CD8-positive, alpha-beta memory T cell (primary cell): ENCODE data around the gene DHX15. TPM values are rescaled to one million over a fixed set of nuclear protein-coding genes. Genes with fewer than 3 reads are reported as not detected.
"Not testable (repeated sequence)": the region's sequence is repeated elsewhere in the genome, so short reads cannot be mapped to it uniquely, and the experiment has no call there.

ENCODE experiments used
- CTCF ChIA-PET: fragments of 350-600 bp; sonication (Branson Sonifier 250); formaldehyde crosslinking; loops from one replicate; lab custom pipeline; 2021; ENCODE audit warnings: antibody characterized with exemption; lab: Charles Lee
- POLR2A ChIA-PET: fragments of 350-600 bp; sonication (Branson Sonifier 250); formaldehyde crosslinking; loops from one replicate; lab custom pipeline; 2021; ENCODE audit warnings: antibody characterized with exemption; lab: Charles Lee
- DNase-seq, 5 donors: peaks; one replicate each; pipeline versions ENCODE4 v3.0.0 to v3.0.0-alpha.2; 2020 to 2022; ENCODE audit warnings: mixed read lengths in 1 of 5
- H3K27ac ChIP-seq: one replicate; pipeline ENCODE4 v1.7.0; 2013; ENCODE audit warnings: low read depth, mild to moderate bottlenecking, low read length, moderate library complexity
- H3K27me3 ChIP-seq: 2 replicates; pipeline ENCODE4 v1.7.0; 2013; ENCODE audit warnings: low read length, mild to moderate bottlenecking; ENCODE audit not compliant: insufficient read depth, poor library complexity, severe bottlenecking
- H3K36me3 ChIP-seq: 2 replicates; pipeline ENCODE4 v1.7.0; 2013; ENCODE audit warnings: mild to moderate bottlenecking, low read length, moderate library complexity; ENCODE audit not compliant: insufficient read depth
- H3K4me1 ChIP-seq: 2 replicates; pipeline ENCODE4 v1.7.0; 2013; ENCODE audit warnings: mild to moderate bottlenecking, low read length, moderate library complexity; ENCODE audit not compliant: insufficient read depth
- H3K4me3 ChIP-seq: 2 replicates; pipeline ENCODE4 v1.7.0; 2013; ENCODE audit warnings: mild to moderate bottlenecking, low read length
- H3K9me3 ChIP-seq: 2 replicates; pipeline ENCODE4 v1.7.0; 2013; ENCODE audit warnings: mild to moderate bottlenecking, low read length
- H3K27ac Mint-ChIP-seq, 8 donors: one replicate each; pipeline ENCODE4 v1.8.0; 2020 to 2021; ENCODE audit warnings: mixed read lengths in 8 of 8, mild to moderate bottlenecking in 6 of 8, inconsistent platforms in 3 of 8, moderate library complexity in 3 of 8
- H3K27me3 Mint-ChIP-seq, 2 donors: one replicate each; pipeline ENCODE4 v1.8.0; 2020 to 2021; ENCODE audit warnings: mixed read lengths in 2 of 2, mild to moderate bottlenecking in 1 of 2, moderate library complexity in 1 of 2
- H3K36me3 Mint-ChIP-seq, 3 donors: one replicate each; pipeline ENCODE4 v1.8.0; 2020 to 2021; ENCODE audit warnings: mixed read lengths in 3 of 3, inconsistent platforms in 1 of 3, mild to moderate bottlenecking in 1 of 3
- H3K4me1 Mint-ChIP-seq, 3 donors: one replicate each; pipeline ENCODE4 v1.8.0; 2020 to 2021; ENCODE audit warnings: mixed read lengths in 3 of 3, inconsistent platforms in 1 of 3, mild to moderate bottlenecking in 1 of 3
- H3K4me3 Mint-ChIP-seq, 7 donors: one replicate each; pipeline ENCODE4 v1.8.0; 2020 to 2021; ENCODE audit warnings: mixed read lengths in 7 of 7, mild to moderate bottlenecking in 6 of 7, moderate library complexity in 4 of 7, inconsistent platforms in 2 of 7
- H3K9me3 Mint-ChIP-seq, 5 donors: one replicate each; pipeline ENCODE4 v1.8.0; 2020 to 2022; ENCODE audit warnings: mixed read lengths in 5 of 5, mild to moderate bottlenecking in 3 of 5, moderate library complexity in 2 of 5, inconsistent platforms in 1 of 5
- polyA plus RNA-seq: library from polyadenylated mRNA; unstranded; fragments of 300-500 nt; fragmentation: Illumina TruSeq; gene quantifications from one replicate; pipeline ENCODE4 v1.2.3, GENCODE V29; 2021
- total RNA-seq, 2 experiments: library from RNA; stranded (reverse); gene quantifications; one replicate each; pipeline ENCODE4 v1.2.3, GENCODE V29; 2021

DHX15 gene
- total and polyA plus RNA-seq, 3 experiments from 2014 or later = 54.8 to 209 (median 207) TPM

GRCh38 chr4:24513718-24514117 lies 70.6 kb downstream of the DHX15 start:
- Histone ChIP-seq H3K4me1 (no peaks in the 10 kb centered on the region), H3K27ac (no peak overlapping the region), H3K36me3 (no peaks in the 10 kb centered on the region), H3K4me3 (no peak overlapping the region), H3K27me3 (no peaks in the 10 kb centered on the region), H3K9me3 (no peaks in the 10 kb centered on the region)
- no peak for DNase-seq
- CTCF ChIA-PET = no interaction called here
- H3K4me3 Mint-ChIP-seq = no peak overlapping the region
- no peaks in the 10 kb centered on the region for H3K4me1 Mint-ChIP-seq
- no peaks in the 10 kb centered on the region for H3K27me3 Mint-ChIP-seq
- H3K36me3 Mint-ChIP-seq = peaks cover 0 to 21% (median 7%) of the 10 kb centered on the region in 3 donors
- POLR2A ChIA-PET = no interaction called here
- no peaks in the 10 kb centered on the region for H3K9me3 Mint-ChIP-seq
- H3K27ac Mint-ChIP-seq = no peak overlapping the region

DNA sequence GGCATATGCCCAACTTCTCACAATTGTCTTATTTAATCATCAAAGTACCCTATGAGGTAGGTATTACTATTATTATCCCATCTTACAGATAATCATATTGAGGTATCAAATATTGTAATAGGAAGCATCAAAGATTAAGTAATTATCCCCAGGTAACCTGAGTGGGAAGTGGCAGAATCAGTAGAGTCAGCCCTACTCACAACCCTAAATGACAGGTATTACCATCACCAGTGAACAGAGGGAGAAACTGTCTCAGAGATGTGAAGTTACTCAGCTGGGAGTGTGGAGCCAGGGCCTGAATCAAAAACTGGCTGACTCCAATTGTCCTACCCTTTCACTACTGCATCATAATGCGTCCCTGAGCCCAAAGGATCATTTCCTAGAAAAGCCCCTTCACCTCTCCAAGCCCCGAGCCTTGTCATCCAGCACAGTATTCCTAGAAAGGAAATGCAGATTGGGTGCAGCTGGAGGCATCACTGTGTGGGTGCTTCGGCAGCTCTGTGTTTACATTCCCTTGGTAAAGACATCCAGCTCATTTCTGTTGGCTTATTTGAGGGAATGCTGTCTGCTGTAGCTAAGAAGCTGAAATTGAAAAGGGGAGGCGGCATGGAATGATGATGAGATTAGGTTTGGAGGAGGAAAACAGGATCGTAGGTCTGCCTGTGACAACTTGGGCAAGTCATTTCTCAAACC lies 72.8 kb downstream of the DHX15 start:
- H3K4me1 ChIP-seq = no peaks in the 10 kb centered on the region
- no peak for DNase-seq
- peaks cover 0 to 3% (median 0%) of the 10 kb centered on the region in 3 donors for H3K36me3 Mint-ChIP-seq
- ChIA-PET CTCF (no interaction called here), POLR2A (no interaction called here)
- H3K9me3 Mint-ChIP-seq = no peaks in the 10 kb centered on the region
- H3K27me3 Mint-ChIP-seq = no peaks in the 10 kb centered on the region
- H3K4me3 Mint-ChIP-seq = no peak overlapping the region
- no peak overlapping the region for H3K27ac Mint-ChIP-seq
- no peaks in the 10 kb centered on the region for H3K4me1 Mint-ChIP-seq
- no peak overlapping the region for H3K27ac ChIP-seq
- H3K9me3 ChIP-seq = no peaks in the 10 kb centered on the region
- H3K4me3 ChIP-seq = no peak overlapping the region
- no peaks in the 10 kb centered on the region for H3K27me3 ChIP-seq
- no peaks in the 10 kb centered on the region for H3K36me3 ChIP-seq

DNA sequence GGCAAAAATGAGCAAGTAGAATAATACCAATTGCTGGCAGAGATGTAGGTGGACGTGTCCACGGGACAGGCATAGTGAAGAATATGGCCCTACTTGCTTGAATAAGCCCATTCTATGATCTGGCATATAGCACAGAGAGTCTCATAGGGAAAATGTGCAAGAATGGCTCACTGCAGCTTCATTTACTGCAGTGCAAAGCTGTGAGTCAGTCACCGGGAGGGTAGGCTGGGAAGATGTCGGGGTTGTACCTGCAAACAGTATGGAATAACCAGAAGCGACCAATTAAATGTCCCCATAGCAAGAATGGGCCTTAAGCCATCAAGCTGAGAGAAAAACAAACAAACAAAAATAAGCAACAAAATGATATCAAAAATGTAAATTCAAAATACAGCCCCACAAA lies 74.3 kb downstream of the DHX15 start:
- no peak overlapping the region for H3K4me3 ChIP-seq
- ChIA-PET CTCF (no interaction called here), POLR2A (no interaction called here)
- no peak for DNase-seq
- peaks cover 0 to 2% (median 0%) of the 10 kb centered on the region in 3 donors for H3K36me3 Mint-ChIP-seq
- H3K4me1 Mint-ChIP-seq = no peaks in the 10 kb centered on the region
- no peaks in the 10 kb centered on the region for H3K36me3 ChIP-seq
- H3K27ac ChIP-seq = no peak overlapping the region
- H3K27me3 ChIP-seq = no peaks in the 10 kb centered on the region
- H3K9me3 ChIP-seq = no peaks in the 10 kb centered on the region
- no peak overlapping the region for H3K4me3 Mint-ChIP-seq
- H3K9me3 Mint-ChIP-seq = no peaks in the 10 kb centered on the region
- H3K27ac Mint-ChIP-seq = no peak overlapping the region
- no peaks in the 10 kb centered on the region for H3K4me1 ChIP-seq
- no peaks in the 10 kb centered on the region for H3K27me3 Mint-ChIP-seq

DNA sequence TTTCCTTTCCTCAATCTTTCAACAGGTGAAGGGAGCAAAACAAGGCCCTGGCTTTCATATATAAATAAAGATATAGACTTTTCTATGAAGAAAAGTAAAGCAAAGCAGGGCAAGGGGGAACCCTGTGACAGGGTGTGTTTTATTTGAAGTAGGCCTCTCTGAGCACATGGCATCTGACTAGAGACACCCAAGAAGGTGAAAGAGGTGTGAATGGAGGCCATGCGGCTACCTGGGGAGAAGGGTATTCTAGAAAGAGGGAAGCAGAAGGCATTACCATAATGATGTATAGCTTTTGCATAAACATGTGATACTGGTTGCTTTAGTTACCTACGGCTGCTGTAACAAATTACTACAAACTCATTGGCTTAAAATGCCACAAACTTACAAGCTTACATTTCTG lies 75.8 kb downstream of the DHX15 start:
- no peaks in the 10 kb centered on the region for H3K36me3 Mint-ChIP-seq
- H3K4me1 Mint-ChIP-seq = no peaks in the 10 kb centered on the region
- Histone ChIP-seq H3K9me3 (no peaks in the 10 kb centered on the region), H3K27me3 (no peaks in the 10 kb centered on the region), H3K4me3 (no peak overlapping the region), H3K36me3 (no peaks in the 10 kb centered on the region), H3K27ac (no peak overlapping the region), H3K4me1 (no peaks in the 10 kb centered on the region)
- no peak overlapping the region for H3K27ac Mint-ChIP-seq
- ChIA-PET CTCF (interaction anchor here (1.1 kb wide), 1 partner anchor 10 kb away, joined by 3 read pairs; no protein-coding TSS in a partner anchor), POLR2A (no interaction called here)
- DNase-seq = no peak
- peaks cover 0 to 1% of the 10 kb centered on the region in 2 donors for H3K27me3 Mint-ChIP-seq
- H3K4me3 Mint-ChIP-seq = no peak overlapping the region
- no peaks in the 10 kb centered on the region for H3K9me3 Mint-ChIP-seq

GRCh38 chr4:24507439-24507838 lies 76.9 kb downstream of the DHX15 start:
- Histone ChIP-seq H3K27me3 (no peaks in the 10 kb centered on the region), H3K9me3 (no peaks in the 10 kb centered on the region), H3K27ac (no peak overlapping the region), H3K4me3 (no peak overlapping the region), H3K36me3 (no peaks in the 10 kb centered on the region), H3K4me1 (no peaks in the 10 kb centered on the region)
- Mint-ChIP-seq H3K27me3 (peaks cover 0 to 6% of the 10 kb centered on the region in 2 donors), H3K9me3 (no peaks in the 10 kb centered on the region), H3K4me3 (no peak overlapping the region), H3K4me1 (no peaks in the 10 kb centered on the region), H3K27ac (peak overlapping the region in 1 of 8 donors; percentile 26), H3K36me3 (no peaks in the 10 kb centered on the region)
- CTCF ChIA-PET = no interaction called here
- POLR2A ChIA-PET = no interaction called here
- DNase-seq = no peak

DNA sequence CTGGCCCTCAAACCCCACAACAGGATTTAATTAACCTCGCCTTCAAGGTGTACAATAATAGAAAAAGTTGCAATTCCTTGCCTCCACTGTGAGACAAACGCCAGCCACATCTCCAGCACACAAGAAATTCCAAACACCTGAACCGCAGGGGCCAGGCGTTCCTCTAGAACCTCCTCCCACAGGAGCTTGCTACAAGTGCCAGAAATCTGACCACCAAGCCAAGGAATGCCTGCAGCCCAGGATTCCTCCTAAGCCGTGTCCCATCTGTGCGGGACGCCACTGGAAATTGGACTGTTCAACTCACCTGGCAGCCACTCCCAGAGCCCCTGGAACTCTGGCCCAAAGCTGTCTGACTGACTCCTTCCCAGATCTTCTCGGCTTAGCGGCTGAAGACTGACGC lies 81.3 kb downstream of the DHX15 start:
- H3K4me1 Mint-ChIP-seq, CTCF ChIA-PET, H3K4me3 Mint-ChIP-seq, H3K9me3 Mint-ChIP-seq, H3K27me3 Mint-ChIP-seq, H3K27ac ChIP-seq, H3K36me3 ChIP-seq, H3K4me3 ChIP-seq, H3K27me3 ChIP-seq, H3K36me3 Mint-ChIP-seq, H3K9me3 ChIP-seq, H3K27ac Mint-ChIP-seq, H3K4me1 ChIP-seq, DNase-seq, POLR2A ChIA-PET: not testable (repeated sequence)

GRCh38 chr4:24497221-24497620 lies 87.1 kb downstream of the DHX15 start:
- Histone ChIP-seq H3K27me3 (no peaks in the 10 kb centered on the region), H3K4me3 (no peak overlapping the region), H3K36me3 (no peaks in the 10 kb centered on the region), H3K27ac (no peak overlapping the region), H3K4me1 (no peaks in the 10 kb centered on the region), H3K9me3 (no peaks in the 10 kb centered on the region)
- Mint-ChIP-seq H3K27ac (no peak overlapping the region), H3K27me3 (no peaks in the 10 kb centered on the region), H3K4me1 (no peaks in the 10 kb centered on the region), H3K4me3 (no peak overlapping the region), H3K36me3 (no peaks in the 10 kb centered on the region), H3K9me3 (no peaks in the 10 kb centered on the region)
- CTCF ChIA-PET = no interaction called here
- no peak for DNase-seq
- POLR2A ChIA-PET = no interaction called here

DNA sequence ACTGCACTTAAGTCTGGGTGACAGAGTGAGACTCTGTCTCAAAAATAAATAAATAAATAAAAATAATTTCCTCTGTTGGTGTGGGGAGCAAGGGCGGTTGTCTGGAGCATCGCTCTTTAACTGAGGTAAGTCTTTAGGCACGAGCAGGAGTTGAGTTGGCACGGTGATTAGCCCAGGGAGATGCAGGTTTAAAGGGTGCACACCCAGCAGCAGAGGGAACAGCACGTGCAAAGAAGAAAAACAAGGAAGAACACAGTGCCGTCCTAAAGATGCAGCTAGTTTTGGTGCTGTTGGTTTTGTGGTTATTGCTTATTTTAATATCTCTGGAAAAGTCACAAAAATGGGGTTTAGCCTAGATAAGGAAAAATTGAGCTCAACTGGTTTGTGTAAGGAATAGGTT lies 87.8 kb downstream of the DHX15 start:
- no peak overlapping the region for H3K27ac Mint-ChIP-seq
- no peak for DNase-seq
- CTCF ChIA-PET = no interaction called here
- H3K4me1 Mint-ChIP-seq = no peaks in the 10 kb centered on the region
- no peaks in the 10 kb centered on the region for H3K36me3 ChIP-seq
- POLR2A ChIA-PET = no interaction called here
- H3K4me3 Mint-ChIP-seq = no peak overlapping the region
- H3K4me1 ChIP-seq = no peaks in the 10 kb centered on the region
- H3K9me3 ChIP-seq = no peaks in the 10 kb centered on the region
- no peaks in the 10 kb centered on the region for H3K27me3 Mint-ChIP-seq
- no peaks in the 10 kb centered on the region for H3K27me3 ChIP-seq
- H3K4me3 ChIP-seq = no peak overlapping the region
- no peak overlapping the region for H3K27ac ChIP-seq
- no peaks in the 10 kb centered on the region for H3K36me3 Mint-ChIP-seq
- no peaks in the 10 kb centered on the region for H3K9me3 Mint-ChIP-seq
